Immature natural killer cell (primary cell): ENCODE results near the gene POU6F2. TPM values are rescaled to one million over a fixed set of nuclear protein-coding genes. Genes with fewer than 3 reads are reported as not detected.
"Not testable (repeated sequence)": the region's sequence is repeated elsewhere in the genome, so short reads cannot be mapped to it uniquely, and the experiment has no call there.

Experiments used
- DNase-seq, 3 donors: peaks; one replicate each; pipeline ENCODE4 v3.0.0; 2022; ENCODE audit warnings: mixed read lengths in 1 of 3
- H3K27ac Mint-ChIP-seq, 6 donors: one replicate each; pipeline ENCODE4 v1.8.0; 2020; ENCODE audit warnings: mixed read lengths in 6 of 6, mild to moderate bottlenecking in 5 of 6, inconsistent platforms in 4 of 6, moderate library complexity in 3 of 6
- H3K27me3 Mint-ChIP-seq, 3 donors: one replicate each; pipeline ENCODE4 v1.8.0; 2020 to 2021; ENCODE audit warnings: low read depth in 3 of 3, mild to moderate bottlenecking in 3 of 3, mixed read lengths in 3 of 3, moderate library complexity in 3 of 3, inconsistent platforms in 1 of 3
- H3K36me3 Mint-ChIP-seq, 3 donors: one replicate each; pipeline ENCODE4 v1.8.0; 2020; ENCODE audit warnings: mixed read lengths in 3 of 3, inconsistent platforms in 2 of 3, mild to moderate bottlenecking in 2 of 3
- H3K4me1 Mint-ChIP-seq, 2 donors: one replicate each; pipeline ENCODE4 v1.8.0; 2020; ENCODE audit warnings: inconsistent platforms in 2 of 2, mild to moderate bottlenecking in 2 of 2, mixed read lengths in 2 of 2, moderate library complexity in 1 of 2
- H3K4me3 Mint-ChIP-seq, 5 donors: one replicate each; pipeline ENCODE4 v1.8.0; 2020; ENCODE audit warnings: mild to moderate bottlenecking in 5 of 5, mixed read lengths in 5 of 5, inconsistent platforms in 3 of 5, moderate library complexity in 3 of 5
- H3K9me3 Mint-ChIP-seq, 6 donors: one replicate each; pipeline ENCODE4 v1.8.0; 2020; ENCODE audit warnings: mild to moderate bottlenecking in 6 of 6, mixed read lengths in 6 of 6, inconsistent platforms in 4 of 6, moderate library complexity in 3 of 6
- polyA plus RNA-seq, 3 donors: library from polyadenylated mRNA; unstranded; fragments of 300-500 nt; fragmentation: Illumina TruSeq; gene quantifications; one replicate each; pipeline ENCODE4 v1.2.3, GENCODE V29; 2021

The POU6F2 gene
- polyA plus RNA-seq, 3 donors from 2014 or later: not detected

- no peaks in the 10 kb centered on the region for H3K4me1 Mint-ChIP-seq
- no peak overlapping the region for H3K4me3 Mint-ChIP-seq
- H3K27ac Mint-ChIP-seq: no peak overlapping the region
- DNase-seq: no peak
- H3K27me3 Mint-ChIP-seq: peaks cover 3 to 4% (median 3%) of the 10 kb centered on the region in 3 donors
- no peaks in the 10 kb centered on the region for H3K36me3 Mint-ChIP-seq
- no peaks in the 10 kb centered on the region for H3K9me3 Mint-ChIP-seq
These were observed 190.8 kb downstream of the POU6F2 start for GRCh38 chr7:39168403-39169098.

- DNase-seq: no peak
- Mint-ChIP-seq H3K36me3 (no peaks in the 10 kb centered on the region), H3K4me3 (no peak overlapping the region), H3K27me3 (peaks cover 0 to 3% (median 0%) of the 10 kb centered on the region in 3 donors), H3K4me1 (no peaks in the 10 kb centered on the region), H3K27ac (no peak overlapping the region), H3K9me3 (no peaks in the 10 kb centered on the region)
These were observed 194.4 kb downstream of the POU6F2 start for GRCh38 chr7:39172137-39172536.

GRCh38 chr7:39181398-39181797, 203.7 kb downstream of the POU6F2 start:
- no peak for DNase-seq
- no peak overlapping the region for H3K4me3 Mint-ChIP-seq
- no peaks in the 10 kb centered on the region for H3K4me1 Mint-ChIP-seq
- no peak overlapping the region for H3K27ac Mint-ChIP-seq
- no peaks in the 10 kb centered on the region for H3K9me3 Mint-ChIP-seq
- no peaks in the 10 kb centered on the region for H3K27me3 Mint-ChIP-seq
- H3K36me3 Mint-ChIP-seq: no peaks in the 10 kb centered on the region

- no peak for DNase-seq
- peaks cover 0 to 1% (median 0%) of the 10 kb centered on the region in 3 donors for H3K27me3 Mint-ChIP-seq
- H3K27ac Mint-ChIP-seq: no peak overlapping the region
- no peak overlapping the region for H3K4me3 Mint-ChIP-seq
- H3K36me3 Mint-ChIP-seq: no peaks in the 10 kb centered on the region
- H3K9me3 Mint-ChIP-seq: no peaks in the 10 kb centered on the region
- H3K4me1 Mint-ChIP-seq: no peaks in the 10 kb centered on the region
These were observed 206.1 kb downstream of the POU6F2 start for GRCh38 chr7:39183796-39184195.

- no peak overlapping the region for H3K4me3 Mint-ChIP-seq
- H3K4me1 Mint-ChIP-seq: no peaks in the 10 kb centered on the region
- DNase-seq: no peak
These were observed 206.7 kb downstream of the POU6F2 start for GRCh38 chr7:39184391-39184790.

GRCh38 chr7:39186131-39186530, 208.4 kb downstream of the POU6F2 start:
- Mint-ChIP-seq H3K4me3 (no peak overlapping the region), H3K9me3 (no peaks in the 10 kb centered on the region), H3K27me3 (peaks cover 0 to 3% (median 0%) of the 10 kb centered on the region in 3 donors), H3K27ac (no peak overlapping the region), H3K4me1 (no peaks in the 10 kb centered on the region), H3K36me3 (no peaks in the 10 kb centered on the region)
- DNase-seq: no peak

More at GRCh38 chr7:39184391-39184790, 206.7 kb downstream of the POU6F2 start:
- Mint-ChIP-seq H3K27ac (no peak overlapping the region), H3K9me3 (no peaks in the 10 kb centered on the region), H3K36me3 (no peaks in the 10 kb centered on the region), H3K27me3 (peaks cover 0 to 1% (median 0%) of the 10 kb centered on the region in 3 donors)

- H3K4me3 Mint-ChIP-seq: no peak overlapping the region
- no peaks in the 10 kb centered on the region for H3K4me1 Mint-ChIP-seq
- no peaks in the 10 kb centered on the region for H3K9me3 Mint-ChIP-seq
- no peak overlapping the region for H3K27ac Mint-ChIP-seq
- DNase-seq: no peak
- H3K36me3 Mint-ChIP-seq: no peaks in the 10 kb centered on the region
- H3K27me3 Mint-ChIP-seq: peaks cover 0 to 3% (median 0%) of the 10 kb centered on the region in 3 donors
These were observed 209.0 kb downstream of the POU6F2 start for GRCh38 chr7:39186671-39187070.

- Mint-ChIP-seq H3K27me3 (peaks cover 0 to 3% (median 2%) of the 10 kb centered on the region in 3 donors), H3K4me1 (no peaks in the 10 kb centered on the region), H3K36me3 (no peaks in the 10 kb centered on the region), H3K9me3 (no peaks in the 10 kb centered on the region), H3K4me3 (no peak overlapping the region), H3K27ac (no peak overlapping the region)
- DNase-seq: no peak
These were observed 209.4 kb downstream of the POU6F2 start for GRCh38 chr7:39187130-39187529.

- no peaks in the 10 kb centered on the region for H3K4me1 Mint-ChIP-seq
- H3K27ac Mint-ChIP-seq: no peak overlapping the region
- H3K27me3 Mint-ChIP-seq: peaks cover 3 to 8% (median 4%) of the 10 kb centered on the region in 3 donors
- H3K36me3 Mint-ChIP-seq: no peaks in the 10 kb centered on the region
- peaks cover 0 to 2% (median 0%) of the 10 kb centered on the region in 6 donors for H3K9me3 Mint-ChIP-seq
- no peak overlapping the region for H3K4me3 Mint-ChIP-seq
- DNase-seq: no peak
These were observed 214.8 kb downstream of the POU6F2 start for GRCh38 chr7:39192476-39192875.

- H3K36me3 Mint-ChIP-seq, DNase-seq, H3K27me3 Mint-ChIP-seq, H3K27ac Mint-ChIP-seq, H3K4me1 Mint-ChIP-seq, H3K9me3 Mint-ChIP-seq, H3K4me3 Mint-ChIP-seq: not testable (repeated sequence)
These were observed 216.7 kb downstream of the POU6F2 start for GRCh38 chr7:39194388-39194787.

GRCh38 chr7:39195967-39196366, 218.3 kb downstream of the POU6F2 start:
- no peaks in the 10 kb centered on the region for H3K4me1 Mint-ChIP-seq
- H3K9me3 Mint-ChIP-seq: peaks cover 0 to 2% (median 0%) of the 10 kb centered on the region in 6 donors

GRCh38 chr7:39197831-39198230, 220.1 kb downstream of the POU6F2 start:
- no peak overlapping the region for H3K4me3 Mint-ChIP-seq
- H3K27ac Mint-ChIP-seq: no peak overlapping the region
- no peak for DNase-seq
- H3K27me3 Mint-ChIP-seq: peaks cover 0 to 4% (median 0%) of the 10 kb centered on the region in 3 donors
- no peaks in the 10 kb centered on the region for H3K4me1 Mint-ChIP-seq
- H3K9me3 Mint-ChIP-seq: peaks cover 0 to 2% (median 0%) of the 10 kb centered on the region in 6 donors
- no peaks in the 10 kb centered on the region for H3K36me3 Mint-ChIP-seq

More at GRCh38 chr7:39195967-39196366, 218.3 kb downstream of the POU6F2 start:
- no peak for DNase-seq
- H3K27me3 Mint-ChIP-seq: peaks cover 3 to 7% (median 4%) of the 10 kb centered on the region in 3 donors
- H3K4me3 Mint-ChIP-seq: no peak overlapping the region
- H3K27ac Mint-ChIP-seq: no peak overlapping the region
- H3K36me3 Mint-ChIP-seq: no peaks in the 10 kb centered on the region

- H3K4me1 Mint-ChIP-seq: no peaks in the 10 kb centered on the region
- H3K27ac Mint-ChIP-seq: no peak overlapping the region
- peaks cover 0 to 4% (median 0%) of the 10 kb centered on the region in 3 donors for H3K27me3 Mint-ChIP-seq
- peaks cover 0 to 2% (median 0%) of the 10 kb centered on the region in 6 donors for H3K9me3 Mint-ChIP-seq
- H3K4me3 Mint-ChIP-seq: no peak overlapping the region
- H3K36me3 Mint-ChIP-seq: no peaks in the 10 kb centered on the region
- no peak for DNase-seq
These were observed 220.8 kb downstream of the POU6F2 start for GRCh38 chr7:39198556-39198955.

GRCh38 chr7:39199006-39199405, 221.3 kb downstream of the POU6F2 start:
- DNase-seq: no peak
- peaks cover 0 to 4% (median 3%) of the 10 kb centered on the region in 3 donors for H3K27me3 Mint-ChIP-seq
- no peak overlapping the region for H3K4me3 Mint-ChIP-seq
- H3K27ac Mint-ChIP-seq: no peak overlapping the region
- peaks cover 0 to 2% (median 0%) of the 10 kb centered on the region in 6 donors for H3K9me3 Mint-ChIP-seq
- H3K36me3 Mint-ChIP-seq: no peaks in the 10 kb centered on the region
- no peaks in the 10 kb centered on the region for H3K4me1 Mint-ChIP-seq

- no peak overlapping the region for H3K27ac Mint-ChIP-seq
- peaks cover 0 to 5% (median 4%) of the 10 kb centered on the region in 3 donors for H3K27me3 Mint-ChIP-seq
- no peak overlapping the region for H3K4me3 Mint-ChIP-seq
- H3K4me1 Mint-ChIP-seq: no peaks in the 10 kb centered on the region
- H3K9me3 Mint-ChIP-seq: peaks cover 0 to 2% (median 0%) of the 10 kb centered on the region in 6 donors
- DNase-seq: no peak
- H3K36me3 Mint-ChIP-seq: no peaks in the 10 kb centered on the region
These were observed 222.2 kb downstream of the POU6F2 start for GRCh38 chr7:39199951-39200350.
